ENCODE results near the gene NECAP2. TPM values are rescaled to one million over a fixed set of nuclear protein-coding genes. Genes with fewer than 3 reads are reported as not detected.

The NECAP2 gene
- total RNA-seq, 1 donor from 2014 or later = 14.6 TPM

- DNase-seq (no peak), ATAC-seq (ENCODE audit: poor library complexity) (no peak)
- intact Hi-C loops (cut with DNase I) = no loop called here
Measured at GRCh38 chr1:16421201-16421600, 19.3 kb upstream of the NECAP2 start.

DNA sequence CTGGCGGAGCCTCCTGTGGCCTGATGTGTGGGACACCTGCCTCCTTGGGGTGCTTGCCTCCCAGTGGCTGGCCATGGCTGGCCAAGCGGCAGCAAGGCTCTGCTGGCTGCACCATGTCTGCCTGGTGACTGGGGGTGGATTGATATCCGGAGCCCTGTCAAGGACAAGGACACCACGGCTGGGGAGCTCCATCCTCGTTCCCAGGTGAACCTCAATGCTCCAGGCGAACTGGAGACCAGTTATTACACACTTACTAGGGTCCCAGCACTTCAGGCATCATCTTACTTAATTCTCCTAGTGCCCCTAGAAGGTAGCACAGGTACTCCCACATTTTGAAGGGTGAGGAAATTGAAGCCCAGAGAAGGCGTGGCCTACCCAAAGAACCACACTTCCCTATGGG lies 18.5 kb upstream of the NECAP2 start:
- intact Hi-C loops (cut with DNase I) = no loop called here
- DNase-seq (no peak), ATAC-seq (ENCODE audit: poor library complexity) (no peak)

DNA sequence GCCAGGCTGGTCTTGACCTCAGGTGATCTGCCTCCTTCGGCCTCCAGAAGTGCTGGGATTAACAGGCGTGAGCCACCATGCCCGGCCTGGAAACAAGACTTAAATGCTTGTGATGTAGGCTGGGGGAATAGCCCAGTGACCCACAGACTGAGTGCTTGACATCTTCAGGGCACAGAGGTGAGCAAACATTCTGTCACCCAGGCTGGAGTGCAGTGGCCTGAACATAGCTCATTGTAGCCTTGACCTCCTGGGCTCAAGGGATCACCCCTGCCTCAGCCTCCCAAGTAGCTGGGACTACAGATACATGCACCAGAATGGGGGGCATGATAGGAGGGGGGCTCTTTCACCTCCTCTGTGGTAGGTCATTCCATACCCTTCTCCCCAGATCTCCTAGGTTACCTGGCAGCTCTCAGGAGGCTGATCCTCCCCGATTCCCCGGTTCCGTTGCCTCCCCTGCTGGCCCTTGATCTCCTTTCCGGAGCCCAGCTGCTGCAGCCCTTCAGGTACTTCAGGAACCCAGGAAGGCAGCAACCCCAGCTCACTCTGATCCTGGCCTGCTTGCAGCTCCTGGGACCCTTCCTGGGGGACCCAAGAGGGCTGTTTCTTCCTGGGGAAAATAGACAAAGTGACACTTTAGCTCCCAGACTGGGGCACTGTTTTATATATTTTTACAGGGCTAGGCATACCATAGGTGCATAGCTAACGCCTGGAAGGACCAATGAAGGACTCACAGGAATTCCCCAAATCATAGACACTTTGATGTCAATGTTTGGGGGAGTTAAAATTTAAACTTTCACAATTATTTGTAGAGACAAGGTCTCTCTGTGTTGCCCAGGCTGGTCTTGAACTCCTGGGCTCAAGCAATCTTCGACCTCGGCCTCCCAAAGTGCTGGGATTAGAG lies 15.1 kb upstream of the NECAP2 start:
- intact Hi-C loops (cut with DNase I) = no loop called here
- ATAC-seq (ENCODE audit: poor library complexity) = no peak
- no peak for DNase-seq

GRCh38 chr1:16430606-16431005 lies 9.9 kb upstream of the NECAP2 start:
- intact Hi-C loops (cut with DNase I) = no loop called here
- ATAC-seq (ENCODE audit: poor library complexity) (no peak), DNase-seq (no peak)

DNA sequence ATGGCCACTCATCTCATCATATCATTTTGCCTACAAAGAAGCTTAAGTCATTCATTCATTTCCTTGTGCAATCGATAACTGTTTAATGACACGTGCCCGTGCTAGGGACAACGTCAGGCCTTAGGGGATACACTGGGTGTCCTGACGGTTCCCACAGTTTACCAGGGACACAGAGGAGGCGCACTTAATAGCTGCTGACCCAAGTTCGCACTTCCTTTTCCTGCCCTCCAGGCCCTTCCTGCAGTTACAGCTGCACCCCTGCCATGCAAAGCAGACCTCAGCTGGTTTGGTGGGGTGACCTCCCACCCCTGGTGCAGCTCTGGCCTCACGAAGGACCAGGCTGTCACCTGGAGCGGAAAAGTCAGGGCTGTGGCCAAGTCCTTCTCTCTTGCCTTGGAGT lies 7.5 kb upstream of the NECAP2 start:
- no peak for DNase-seq
- intact Hi-C loops (cut with DNase I) = no loop called here
- ATAC-seq (ENCODE audit: poor library complexity) = no peak

GRCh38 chr1:16434007-16434406 lies 6.5 kb upstream of the NECAP2 start:
- intact Hi-C loops (cut with DNase I) = no loop called here
- ATAC-seq (ENCODE audit: poor library complexity) = no peak
- DNase-seq = no peak

DNA sequence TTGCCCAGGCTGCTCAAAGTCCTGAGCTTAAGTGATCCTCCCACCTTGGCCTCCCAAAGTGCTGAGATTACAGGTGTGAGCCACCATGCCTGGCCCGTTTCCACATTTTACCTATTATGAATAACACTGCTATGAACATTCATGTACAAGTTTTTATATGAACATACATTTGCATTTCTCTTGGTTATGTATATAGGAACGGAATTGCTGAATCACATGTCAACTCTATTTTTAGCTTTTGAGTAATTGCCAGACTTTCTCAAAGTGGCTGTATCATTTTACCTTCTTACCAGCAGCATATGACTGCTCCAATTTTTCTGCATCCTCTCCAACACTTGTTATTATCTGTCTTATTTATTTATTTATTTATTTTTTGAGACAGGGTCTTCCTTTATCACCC lies 6.0 kb upstream of the NECAP2 start:
- DNase-seq (no peak), ATAC-seq (ENCODE audit: poor library complexity) (no peak)
- intact Hi-C loops (cut with DNase I) = no loop called here

- intact Hi-C loops (cut with DNase I) = no loop called here
- ATAC-seq (ENCODE audit: poor library complexity) (no peak), DNase-seq (no peak)
Measured at GRCh38 chr1:16436946-16437474, 3.5 kb upstream of the NECAP2 start, which contains the start of gene SPATA21. SPATA21 (minus strand) TSS chr1:16437424; CDS start chr1:16431371, 6,053 bp downstream.

- ATAC-seq (ENCODE audit: poor library complexity) (no peak), DNase-seq (no peak)
- intact Hi-C loops (cut with DNase I) = no loop called here
Measured at GRCh38 chr1:16438516-16438915, 2.0 kb upstream of the NECAP2 start.

DNA sequence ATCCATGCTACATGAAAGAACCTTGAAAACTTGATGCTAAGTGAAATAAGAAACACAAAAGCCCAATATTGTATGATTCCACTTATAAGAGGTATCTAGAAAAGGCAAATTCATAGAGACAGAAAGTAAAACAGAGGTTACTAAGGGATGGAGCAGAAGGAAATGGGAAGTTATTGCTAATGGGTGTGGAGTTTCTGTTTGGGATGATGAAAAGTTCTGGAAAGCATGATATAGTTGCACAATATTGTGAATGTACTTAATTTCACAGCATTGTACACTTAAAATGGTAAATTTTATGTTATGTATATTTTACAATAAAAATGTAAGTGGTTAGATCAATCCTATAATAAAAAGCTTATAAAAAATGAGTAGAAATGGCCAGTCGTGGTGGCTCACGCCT lies 1.6 kb upstream of the NECAP2 start:
- intact Hi-C loops (cut with DNase I) = no loop called here
- ATAC-seq (ENCODE audit: poor library complexity) = no peak
- DNase-seq = no peak

GRCh38 chr1:16440131-16440469 lies 424 bp upstream of the NECAP2 start:
- intact Hi-C loops (cut with DNase I) = loop anchor here (10.0 kb wide), 1 partner anchor 175 kb away; the partner anchor contains the start of gene NBPF1
- ATAC-seq (ENCODE audit: poor library complexity) (peak; percentile 20), DNase-seq (no peak)

- intact Hi-C loops (cut with DNase I) = loop anchor here (10.0 kb wide), 1 partner anchor 174 kb away; the partner anchor contains the start of gene NBPF1
- no peak for DNase-seq
- ATAC-seq (ENCODE audit: poor library complexity) = peak; percentile 6
Measured at GRCh38 chr1:16441282-16441665, 750 bp downstream of the NECAP2 start.

GRCh38 chr1:16442265-16442664 lies 1.7 kb downstream of the NECAP2 start:
- DNase-seq = no peak
- intact Hi-C loops (cut with DNase I) = loop anchor here (10.0 kb wide), 1 partner anchor 173 kb away; the partner anchor contains the start of gene NBPF1
- no peak for ATAC-seq (ENCODE audit: poor library complexity)

DNA sequence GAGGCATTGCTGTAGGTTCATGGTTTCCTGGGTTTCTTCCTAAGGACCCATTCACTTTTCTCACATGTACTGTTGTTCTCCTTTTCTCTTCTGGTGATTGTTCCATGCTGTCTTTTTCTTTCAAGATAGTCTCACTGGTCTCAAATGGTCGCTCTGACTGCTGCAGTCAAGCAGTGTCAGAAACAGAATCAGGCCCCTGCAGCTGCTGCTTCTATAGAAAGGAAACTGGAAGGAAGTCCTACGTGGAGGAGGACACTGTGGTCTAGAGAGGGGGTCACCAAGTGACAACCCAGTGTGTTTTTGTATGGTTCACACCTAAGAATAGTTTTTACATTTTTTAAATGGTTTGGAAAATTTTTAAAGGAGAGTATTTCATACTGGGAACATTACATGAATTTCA lies 2.4 kb downstream of the NECAP2 start:
- ATAC-seq (ENCODE audit: poor library complexity) (no peak), DNase-seq (no peak)
- intact Hi-C loops (cut with DNase I) = loop anchor here (10.0 kb wide), 1 partner anchor 172 kb away; the partner anchor contains the start of gene NBPF1

- DNase-seq = no peak
- ATAC-seq (ENCODE audit: poor library complexity) = no peak
- intact Hi-C loops (cut with DNase I) = loop anchor here (10.0 kb wide), 1 partner anchor 171 kb away; the partner anchor contains the start of gene NBPF1
Measured at GRCh38 chr1:16443975-16444770, 3.6 kb downstream of the NECAP2 start.

GRCh38 chr1:16445052-16445451 lies 4.5 kb downstream of the NECAP2 start:
- ATAC-seq (ENCODE audit: poor library complexity) (no peak), DNase-seq (no peak)
- intact Hi-C loops (cut with DNase I) = loop anchor here (10.0 kb wide), 1 partner anchor 170 kb away; the partner anchor contains the start of gene NBPF1

- intact Hi-C loops (cut with DNase I) = loop anchor here (10.0 kb wide), 1 partner anchor 169 kb away; the partner anchor contains the start of gene NBPF1
- ATAC-seq (ENCODE audit: poor library complexity) = no peak
- no peak for DNase-seq
Measured at GRCh38 chr1:16446116-16446515, 5.6 kb downstream of the NECAP2 start.

DNA sequence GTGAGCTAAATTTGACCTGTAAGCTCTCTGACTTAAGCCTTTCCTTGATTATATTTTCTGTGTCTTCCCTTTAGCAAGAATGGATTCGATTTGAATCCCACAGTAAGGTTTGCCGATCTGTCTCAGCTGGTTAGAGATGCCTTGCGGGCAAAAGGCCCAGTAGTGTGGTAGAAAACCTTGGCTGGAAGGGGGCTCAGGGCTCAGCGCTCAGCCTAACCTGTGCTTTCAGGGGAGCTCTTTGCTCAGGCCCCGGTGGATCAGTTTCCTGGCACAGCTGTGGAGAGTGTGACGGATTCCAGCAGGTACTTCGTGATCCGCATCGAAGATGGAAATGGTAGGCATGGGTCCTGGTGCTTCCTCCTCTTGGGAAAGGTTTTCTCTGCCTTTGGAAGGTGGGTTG lies 7.1 kb downstream of the NECAP2 start:
- DNase-seq (no peak), ATAC-seq (ENCODE audit: poor library complexity) (no peak)
- intact Hi-C loops (cut with DNase I) = loop anchor here (10.0 kb wide), 1 partner anchor 167 kb away; the partner anchor contains the start of gene NBPF1

DNA sequence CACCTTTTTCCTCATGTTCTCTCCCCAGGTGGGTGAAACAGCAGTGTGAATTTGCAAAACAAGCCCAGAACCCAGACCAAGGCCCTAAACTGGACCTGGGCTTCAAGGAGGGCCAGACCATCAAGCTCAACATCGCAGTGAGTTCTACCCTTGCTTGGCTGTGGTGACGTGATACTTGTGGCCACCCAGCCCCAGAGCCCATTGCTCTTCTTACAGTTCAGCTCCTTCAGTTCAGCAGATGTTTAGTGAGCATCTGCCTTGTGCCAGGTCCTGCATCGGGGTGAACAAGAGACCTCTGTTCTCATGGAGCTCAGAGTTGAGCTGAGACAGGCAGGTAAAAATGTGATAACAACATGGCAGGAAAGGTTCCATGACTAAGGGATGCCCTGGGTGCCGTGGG lies 8.5 kb downstream of the NECAP2 start:
- no peak for DNase-seq
- intact Hi-C loops (cut with DNase I) = loop anchor here (10.0 kb wide), 1 partner anchor 166 kb away; the partner anchor contains the start of gene NBPF1
- no peak for ATAC-seq (ENCODE audit: poor library complexity)
